A549 (cell line): Measurements from ENCODE around the gene KRTAP10-2. TPM values are rescaled to one million over a fixed set of nuclear protein-coding genes. Genes with fewer than 3 reads are reported as not detected.

Experiments used
- ATAC-seq, 2 experiments: fragments of 200-7000 bp in 1 of 2; fragments of >200 bp in 1 of 2; cut with Nextera tagmentation in 1 of 2; cut with Tn5 transposase in 1 of 2; 3 replicates each; pipeline versions ENCODE4 v1.8.0 to v1.9.1; 2018 to 2020; ENCODE audit warnings: mild to moderate bottlenecking in 1 of 2, moderate library complexity in 1 of 2
- CTCF ChIA-PET: fragments of 300-600 bp; sonication (Branson Sonifier 250); formaldehyde crosslinking; extraction: SDS; loops from one replicate; lab custom pipeline; 2021; ENCODE audit warnings: antibody characterized with exemption, inconsistent platforms; lab: Yijun Ruan, JAX
- POLR2A ChIA-PET: fragments of 350-600 bp; formaldehyde crosslinking; extraction: SDS; loops from one replicate; lab custom pipeline; 2021; ENCODE audit warnings: antibody characterized with exemption, inconsistent platforms; lab: Yijun Ruan, JAX
- DNase-seq, 2 experiments: peaks; one replicate each; pipeline versions ENCODE4 v3.0.0 to v3.0.0-alpha.2; 2011 to 2016; ENCODE audit warnings: low read depth in 1 of 2, low spot score in 1 of 2
- FAIRE-seq: peaks from 2 replicates; lab custom pipeline; 2011; peaks lifted over from hg19 to GRCh38; lab: Jason Lieb, UNC
- H3K27ac ChIP-seq, 2 experiments: fragments of >200 bp; sonication (Bioruptor Twin); formaldehyde crosslinking; 3 replicates each; pipeline ENCODE4 v1.5.1; 2016 to 2017
- H3K4me1 ChIP-seq: fragments of >200 bp; sonication (Bioruptor Twin); formaldehyde crosslinking; 3 replicates; pipeline ENCODE4 v1.6.1; 2016
- H3K4me2 ChIP-seq: fragments of >200 bp; sonication (Bioruptor Twin); formaldehyde crosslinking; 3 replicates; pipeline ENCODE4 v1.6.1; 2016
- H3K4me3 ChIP-seq: fragments of >200 bp; sonication (Bioruptor Twin); formaldehyde crosslinking; 3 replicates; pipeline ENCODE4 v1.5.1; 2016
- H3K9me3 ChIP-seq: fragments of >200 bp; sonication (Bioruptor Twin); formaldehyde crosslinking; 3 replicates; pipeline ENCODE4 v1.6.1; 2016
- ATOH8 ChIP-seq: fragments of 250-450 bp; sonication (Bioruptor Pico); IDR thresholded peaks from 2 replicates; pipeline ENCODE4 v1.5.0; 2020; ENCODE audit warnings: low read depth, mild to moderate bottlenecking, moderate library complexity
- BCL3 ChIP-seq: fragments of >200 bp; sonication (Bioruptor Twin); formaldehyde crosslinking; IDR thresholded peaks from 3 replicates; pipeline ENCODE4 v1.6.1; 2016
- BHLHE40 ChIP-seq: IDR thresholded peaks from 2 replicates; pipeline ENCODE4 v1.6.1; 2012; ENCODE audit warnings: low read depth, low read length, inconsistent platforms
- CBX8 ChIP-seq: fragments of 200-600 bp; sonication (generic); IDR thresholded peaks from 2 replicates; pipeline ENCODE4 v1.6.1; 2016
- CEBPB ChIP-seq, 2 experiments: fragments of >200 bp in 1 of 2; sonication (Bioruptor Twin) in 1 of 2; formaldehyde crosslinking in 1 of 2; IDR thresholded peaks; 2 replicates each; pipeline ENCODE4 v1.6.1; 2012 to 2016
- CTCF ChIP-seq: fragments of >200 bp; sonication (Bioruptor Twin); formaldehyde crosslinking; IDR thresholded peaks from 3 replicates; pipeline ENCODE4 v1.5.1; 2016
- EHMT2 ChIP-seq: fragments of 200-600 bp; sonication (generic); IDR thresholded peaks from 2 replicates; pipeline ENCODE4 v1.6.1; 2016; ENCODE audit warnings: antibody characterized with exemption, low read depth, mild to moderate bottlenecking, moderate library complexity
- ESRRA ChIP-seq: fragments of 150-350 bp; IDR thresholded peaks from 2 replicates; pipeline ENCODE4 v1.6.1; 2014; ENCODE audit warnings: mild to moderate bottlenecking, low read length, borderline replicate concordance
- FOSB ChIP-seq: fragments of 250-450 bp; sonication (Bioruptor Pico); IDR thresholded peaks from 2 replicates; pipeline ENCODE4 v1.5.0; 2020; ENCODE audit warnings: mild to moderate bottlenecking, moderate library complexity
- FOXS1 ChIP-seq: fragments of 250-450 bp; sonication (Bioruptor Pico); IDR thresholded peaks from 2 replicates; pipeline ENCODE4 v1.5.0; 2020; ENCODE audit warnings: mild to moderate bottlenecking, moderate library complexity
- HES2 ChIP-seq: fragments of >200 bp; sonication (Bioruptor Twin); formaldehyde crosslinking; IDR thresholded peaks from 2 replicates; pipeline ENCODE4 v1.6.1; 2016
- JUN ChIP-seq, 2 experiments: fragments of >200 bp; sonication (Bioruptor Twin); formaldehyde crosslinking; IDR thresholded peaks; 2 replicates in 1 of 2; 3 replicates in 1 of 2; pipeline ENCODE4 v1.6.1; 2016 to 2017
- KDM1A ChIP-seq: fragments of 200-600 bp; sonication (generic); IDR thresholded peaks from 2 replicates; pipeline ENCODE4 v1.6.1; 2016; ENCODE audit warnings: low read depth, mild to moderate bottlenecking
- MAZ ChIP-seq: fragments of 150-350 bp; IDR thresholded peaks from 2 replicates; pipeline ENCODE4 v1.6.1; 2014; ENCODE audit warnings: antibody characterized with exemption, low read depth, low read length, borderline replicate concordance
- MYC ChIP-seq: IDR thresholded peaks from 2 replicates; pipeline ENCODE4 v1.6.1; 2012; ENCODE audit warnings: mild to moderate bottlenecking, inconsistent platforms, low read length, improper control_type of control experiment, borderline replicate concordance
- NFE2L2 ChIP-seq: fragments of 150-350 bp; conservative IDR thresholded peaks from 2 replicates; pipeline ENCODE4 v1.6.1; 2014; ENCODE audit warnings: low read length
- NPAS2 ChIP-seq: fragments of 250-450 bp; sonication (Bioruptor Pico); IDR thresholded peaks from 2 replicates; pipeline ENCODE4 v1.8.0; 2022; ENCODE audit warnings: mild to moderate bottlenecking, moderate library complexity, borderline replicate concordance
- PBX3 ChIP-seq: IDR thresholded peaks from 2 replicates; pipeline ENCODE4 v1.6.1; 2012
- PHF8 ChIP-seq: fragments of 200-600 bp; sonication (generic); IDR thresholded peaks from 2 replicates; pipeline ENCODE4 v1.6.1; 2016; ENCODE audit warnings: low read depth, mild to moderate bottlenecking, antibody characterized with exemption, moderate library complexity, borderline replicate concordance
- RCOR1 ChIP-seq: fragments of 150-350 bp; IDR thresholded peaks from 2 replicates; pipeline ENCODE4 v1.6.1; 2014; ENCODE audit warnings: antibody characterized with exemption, low read length, low read depth
- REST ChIP-seq: fragments of 200-600 bp; sonication (generic); IDR thresholded peaks from 2 replicates; pipeline ENCODE4 v1.6.1; 2016; ENCODE audit warnings: antibody characterized with exemption, mild to moderate bottlenecking, moderate library complexity
- RFX5 ChIP-seq: fragments of 450-650 bp; IDR thresholded peaks from 2 replicates; pipeline ENCODE4 v1.7.1; 2014; ENCODE audit warnings: antibody characterized with exemption, mild to moderate bottlenecking, moderate library complexity
- SMC3 ChIP-seq: fragments of >200 bp; sonication (Bioruptor Twin); formaldehyde crosslinking; IDR thresholded peaks from 3 replicates; pipeline ENCODE4 v1.6.1; 2018; ENCODE audit warnings: inconsistent platforms
- TFCP2L1 ChIP-seq: fragments of 250-450 bp; sonication (Bioruptor Pico); IDR thresholded peaks from 2 replicates; pipeline ENCODE4 v1.5.0; 2021; ENCODE audit warnings: mild to moderate bottlenecking
- TP53 ChIP-seq: fragments of 250-450 bp; sonication (Bioruptor Pico); IDR thresholded peaks from 2 replicates; pipeline ENCODE4 v1.5.0; 2021; ENCODE audit warnings: mild to moderate bottlenecking, moderate library complexity
- WGBS: methylation state at CpG from one replicate; pipeline ENCODE4 v1.1.6; 2017; ENCODE audit errors: missing lambda C conversion rate; 5-methylcytosine and 5-hydroxymethylcytosine counted together
- polyA plus RNA-seq, 4 experiments: library from polyadenylated mRNA; depleted of rRNA in 3 of 4; stranded (reverse); fragments of >200 nt; fragmentation: RNase III in 1 of 4; extraction: RNeasy Plus Mini Kit Qiagen cat#74134 plus additional on column Dnase treatment in 1 of 4; gene quantifications; 2 replicates in 3 of 4; 3 replicates in 1 of 4; pipeline ENCODE4 v1.2.3, GENCODE V29; 2011 to 2017

KRTAP10-2 gene
- polyA plus RNA-seq, 2 of the 4 experiments (the other 2 are of a cell fraction), result not detected

- 68% methylated on average over 5 of the region's 9 CpGs for WGBS
- no peak for DNase-seq
- Histone ChIP-seq H3K9me3 (no peaks in the 10 kb centered on the region), H3K27ac (no peak overlapping the region), H3K4me1 (no peaks in the 10 kb centered on the region), H3K4me3 (no peak overlapping the region), H3K4me2 (no peak overlapping the region)
- no peak for FAIRE-seq
- ATAC-seq, result peak; percentile 19 to 37; a peak in 2 of 6 replicates
- POLR2A ChIA-PET, result no interaction called here
- CTCF ChIA-PET, result no interaction called here
- TF ChIP-seq MYC (no peak), RCOR1 (no peak), KDM1A (no peak), JUN (IDR thresholded peaks at IDR 0.05) (no peak), CBX8 (no peak), ATOH8 (CRISPR knock-in tag) (no peak), MAZ (no peak)
- TF ChIP-seq, all 56 proteins: peak for 0
Observed at GRCh38 chr21:44596068-44596725, 44.9 kb upstream of the KRTAP10-2 start.

- ChIA-PET CTCF (no interaction called here), POLR2A (no interaction called here)
- no peak for DNase-seq
- ATAC-seq, result no peak
- Histone ChIP-seq H3K4me1 (no peaks in the 10 kb centered on the region), H3K9me3 (no peaks in the 10 kb centered on the region), H3K27ac (no peak overlapping the region), H3K4me2 (no peak overlapping the region), H3K4me3 (no peak overlapping the region)
- WGBS, result 77% methylated on average over 4 of the region's 6 CpGs
- no peak for FAIRE-seq
- TF ChIP-seq RFX5 (no peak), HES2 (no peak), EHMT2 (no peak), CTCF (no peak), NFE2L2 (no peak), KDM1A (no peak), BHLHE40 (no peak), TFCP2L1 (CRISPR knock-in tag) (no peak), BCL3 (no peak), FOXS1 (no peak), SMC3 (no peak), REST (no peak), ESRRA (no peak), PHF8 (no peak), PBX3 (no peak), CEBPB (IDR thresholded peaks at IDR 0.05) (no peak), TP53 (CRISPR knock-in tag) (no peak), MYC (no peak), FOSB (CRISPR knock-in tag) (no peak), NPAS2 (no peak)
Observed at GRCh38 chr21:44595524-44595923, 44.2 kb upstream of the KRTAP10-2 start.
